NCI-H82 treated with DMSO at 0.1 percent for 48 hours (cell line): ENCODE measurements around the gene LTBP2.
"Not testable (repeated sequence)": the region's sequence is repeated elsewhere in the genome, so short reads cannot be mapped to it uniquely, and the experiment has no call there.

ENCODE experiments used
- DNase-seq: peaks from one replicate; lab custom pipeline; 2025; ENCODE audit not compliant: unreplicated experiment; lab: John Stamatoyannopoulos, UW

Gene LTBP2

GRCh38 chr14:74554742-74555362, 57.2 kb downstream of the LTBP2 start:
- no peak for DNase-seq

GRCh38 chr14:74552623-74553022, 59.4 kb downstream of the LTBP2 start:
- DNase-seq, result no peak

- no peak for DNase-seq
These were observed 60.3 kb downstream of the LTBP2 start for GRCh38 chr14:74551431-74552371.

- DNase-seq, result no peak
These were observed 61.0 kb downstream of the LTBP2 start for GRCh38 chr14:74551001-74551400.

DNA sequence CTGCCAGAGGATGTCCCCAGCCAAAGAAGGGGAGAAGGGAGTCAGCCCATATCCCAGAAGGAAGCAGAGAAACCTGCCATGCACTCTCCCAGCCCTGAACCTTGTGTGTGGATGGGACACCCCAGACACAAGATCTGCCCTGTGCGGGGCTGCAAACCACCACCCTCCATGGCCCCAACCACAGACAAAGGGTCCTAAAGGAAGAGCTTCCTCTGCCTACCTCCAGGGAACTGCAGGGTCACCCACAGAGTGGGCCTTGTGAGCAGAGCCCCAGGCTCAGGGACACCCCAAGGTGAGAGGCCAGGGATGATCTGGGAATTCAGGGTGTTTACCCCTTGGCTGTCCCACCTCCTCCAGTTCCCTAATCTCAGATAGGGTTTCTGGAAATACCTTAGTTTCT, 62.0 kb downstream of the LTBP2 start:
- DNase-seq, result no peak

DNA sequence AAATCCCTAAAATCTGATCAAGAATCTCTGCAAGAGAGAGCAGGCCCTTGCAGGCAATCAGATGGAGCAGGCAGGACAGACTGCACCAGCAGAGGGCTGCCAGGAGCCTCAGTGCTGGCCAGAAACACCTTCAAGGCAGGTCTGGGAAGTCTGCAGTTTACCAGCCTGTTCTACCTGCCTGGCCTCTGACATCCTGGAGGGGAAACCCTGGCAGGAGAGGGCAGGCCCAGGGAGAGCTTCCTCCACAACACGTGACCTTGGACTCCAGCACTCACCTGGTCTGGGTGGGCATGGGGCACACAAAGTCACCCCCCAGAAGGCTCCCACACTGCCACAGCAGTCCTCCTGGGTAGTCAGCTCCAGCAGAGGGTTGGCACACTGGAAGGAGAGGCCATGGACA, 62.4 kb downstream of the LTBP2 start:
- DNase-seq, result no peak

DNA sequence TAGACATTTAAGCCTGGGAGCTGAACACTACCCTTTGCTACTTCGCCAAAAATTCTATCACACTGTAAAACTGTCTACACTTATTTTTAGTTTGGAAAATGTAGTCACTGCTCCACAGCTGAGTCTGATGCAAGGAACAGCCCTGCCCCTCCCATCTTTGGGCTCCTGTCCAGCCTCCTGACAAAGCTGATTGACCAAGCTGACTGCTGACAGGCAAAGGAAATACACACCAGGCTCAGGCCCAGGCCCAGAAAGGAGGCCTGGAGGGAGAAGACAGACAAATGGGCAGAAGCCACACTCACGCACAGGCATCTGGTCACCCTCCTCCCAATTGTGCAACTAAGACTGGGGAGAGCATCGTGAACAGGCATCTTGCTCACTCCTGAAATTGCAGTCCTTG, 63.2 kb downstream of the LTBP2 start:
- no peak for DNase-seq

DNA sequence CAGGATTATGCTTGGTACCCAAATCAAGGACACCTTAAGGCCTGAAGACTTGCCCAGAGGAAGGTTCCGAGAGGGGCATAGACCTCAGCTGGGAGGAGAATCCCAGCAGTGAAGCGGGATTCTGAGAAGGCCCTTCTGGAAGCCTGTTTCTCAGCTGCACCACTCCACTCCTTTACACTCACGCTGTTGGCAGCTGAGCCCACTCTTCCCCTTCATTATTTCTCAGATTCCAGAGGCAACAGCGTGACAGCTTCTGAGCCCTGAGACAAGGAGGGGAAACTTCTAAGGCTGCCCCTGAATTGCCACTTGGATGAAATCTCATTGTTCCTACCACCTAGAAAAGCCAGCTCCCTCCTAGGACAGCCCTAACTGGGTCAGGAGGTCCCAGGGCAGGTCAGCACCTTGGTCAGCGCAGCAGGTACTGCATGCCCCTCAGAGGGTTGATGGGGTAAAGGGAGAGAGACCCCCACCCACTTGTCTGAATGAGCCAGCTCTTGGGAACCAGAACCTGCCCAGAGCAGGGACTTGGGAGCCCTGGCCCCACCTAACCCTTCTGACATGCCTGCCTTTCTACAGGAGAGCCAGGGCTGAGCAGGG, 64.6 kb downstream of the LTBP2 start:
- DNase-seq, result no peak

GRCh38 chr14:74546416-74546815, 65.6 kb downstream of the LTBP2 start:
- DNase-seq, result no peak

- no peak for DNase-seq
These were observed 66.7 kb downstream of the LTBP2 start for GRCh38 chr14:74545386-74545785.

GRCh38 chr14:74543771-74544438, 68.1 kb downstream of the LTBP2 start:
- no peak for DNase-seq

DNA sequence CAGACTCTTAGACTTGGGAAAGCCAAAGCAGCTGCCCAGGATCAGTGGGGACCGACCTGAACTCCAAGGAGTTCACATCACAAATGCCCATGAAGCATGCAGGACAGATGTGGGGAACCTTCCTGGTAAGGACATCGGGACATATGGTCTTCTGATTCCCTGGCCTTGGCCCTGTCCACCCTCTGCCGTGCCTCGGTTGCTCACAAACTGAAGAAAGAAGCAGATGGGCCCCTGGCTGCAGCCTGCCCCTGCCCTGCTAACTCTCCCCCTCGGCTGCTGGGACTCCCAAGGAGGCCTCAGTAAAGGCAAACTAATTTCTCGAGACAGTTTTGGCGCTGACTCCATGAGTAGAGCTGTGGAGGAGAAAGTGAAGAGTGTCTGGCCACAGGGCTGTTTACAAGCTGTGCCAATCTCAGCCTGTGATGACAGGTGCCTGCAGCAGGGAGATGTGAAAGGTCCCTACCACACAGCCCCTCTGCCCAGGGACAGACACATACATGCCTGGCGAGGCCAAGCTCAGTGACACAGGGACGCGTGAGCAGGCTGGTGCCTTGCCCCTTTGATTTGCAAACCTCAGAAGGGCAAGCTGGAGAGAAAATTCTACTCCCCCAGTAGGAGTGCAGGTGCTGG, 69.9 kb downstream of the LTBP2 start:
- no peak for DNase-seq

- no peak for DNase-seq
These were observed 70.8 kb downstream of the LTBP2 start for GRCh38 chr14:74541225-74541624.

DNA sequence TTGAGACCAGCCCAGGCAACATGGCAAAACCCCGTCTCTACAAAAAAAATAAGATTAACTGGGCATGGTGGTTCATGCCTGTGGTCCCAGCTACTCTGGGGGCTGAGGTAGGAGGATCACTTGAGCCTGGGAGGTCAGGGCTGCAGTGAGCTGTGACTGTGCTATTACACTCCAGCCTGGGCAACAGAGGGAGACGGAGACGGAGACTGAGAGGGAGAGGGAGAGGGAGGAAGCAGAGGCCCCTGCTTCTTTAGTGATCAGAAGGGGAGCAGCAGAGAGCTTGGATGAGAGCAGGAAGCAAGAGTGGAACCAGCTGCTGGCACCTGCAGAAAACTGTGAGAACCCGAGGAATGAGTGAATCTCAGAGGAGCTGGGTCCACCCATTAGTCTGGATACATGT, 72.5 kb downstream of the LTBP2 start:
- DNase-seq, result no peak

DNA sequence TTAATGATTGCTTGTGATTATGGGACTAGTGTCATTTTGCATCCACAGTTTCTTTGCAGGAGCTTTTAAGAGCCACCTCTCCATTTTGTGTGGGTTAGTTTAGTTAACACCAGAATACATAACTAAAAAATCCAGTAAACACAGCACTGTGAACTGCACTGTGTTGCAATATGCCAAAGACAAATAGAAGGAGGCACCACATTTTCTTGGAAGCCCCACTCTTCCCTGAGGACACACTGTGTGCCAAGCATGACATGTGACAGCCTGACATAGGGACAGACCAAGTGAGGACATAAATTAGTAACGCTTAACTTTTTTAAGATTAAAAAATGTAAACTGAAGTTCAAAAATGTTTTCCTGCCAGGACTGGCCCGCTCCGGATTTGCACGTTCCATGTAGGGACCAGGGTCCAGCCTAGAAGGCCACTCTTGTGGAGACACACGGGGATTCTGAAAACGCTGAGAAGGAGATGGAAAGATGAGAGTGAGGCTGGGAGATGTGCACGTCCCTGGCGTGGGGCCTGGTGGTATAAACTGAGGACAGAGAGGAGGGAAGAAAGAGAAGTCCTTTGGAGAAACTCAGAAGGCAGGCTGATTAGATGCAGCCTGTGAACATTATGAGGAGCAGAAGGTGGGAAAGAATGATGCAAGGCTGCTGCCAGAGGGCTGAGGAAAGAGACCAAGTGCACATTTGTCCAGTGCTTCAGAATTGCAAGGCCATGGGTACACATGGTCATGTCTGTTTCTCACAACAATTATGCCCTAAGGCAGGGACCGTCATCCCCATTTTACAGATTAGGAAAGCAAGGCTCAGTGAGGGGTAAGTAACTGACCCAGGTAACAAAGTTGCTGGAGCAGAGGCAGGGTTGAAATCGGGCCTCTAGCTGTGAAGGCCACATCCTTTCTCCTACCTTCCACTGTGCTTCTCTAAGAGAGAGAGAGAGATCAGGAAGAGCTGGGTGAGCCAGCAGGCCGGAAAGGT, 73.3 kb downstream of the LTBP2 start:
- no peak for DNase-seq

DNA sequence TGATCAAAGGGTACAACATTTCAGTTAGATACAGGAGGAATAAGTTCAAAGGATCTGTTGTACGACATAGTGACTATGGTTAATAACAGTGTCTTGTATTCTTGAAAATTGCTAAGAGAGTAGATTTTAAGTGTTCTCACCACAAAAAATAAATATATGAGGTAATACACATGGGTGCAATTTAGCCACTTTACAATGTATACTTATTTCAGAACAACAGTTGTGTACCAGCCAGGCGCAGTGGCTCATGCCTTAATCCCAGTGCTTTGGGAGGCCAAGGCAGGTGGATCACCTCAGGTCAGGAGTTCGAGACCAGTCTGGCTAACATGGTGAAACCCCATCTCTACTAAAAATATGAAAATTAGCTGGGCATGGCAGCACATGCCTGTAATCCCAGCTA, 75.7 kb downstream of the LTBP2 start:
- DNase-seq, result not testable (repeated sequence)

- DNase-seq, result no peak
These were observed 76.2 kb downstream of the LTBP2 start for GRCh38 chr14:74535756-74536325.

GRCh38 chr14:74533576-74533975, 78.5 kb downstream of the LTBP2 start:
- DNase-seq, result no peak

GRCh38 chr14:74532246-74532645, 79.8 kb downstream of the LTBP2 start:
- no peak for DNase-seq

DNA sequence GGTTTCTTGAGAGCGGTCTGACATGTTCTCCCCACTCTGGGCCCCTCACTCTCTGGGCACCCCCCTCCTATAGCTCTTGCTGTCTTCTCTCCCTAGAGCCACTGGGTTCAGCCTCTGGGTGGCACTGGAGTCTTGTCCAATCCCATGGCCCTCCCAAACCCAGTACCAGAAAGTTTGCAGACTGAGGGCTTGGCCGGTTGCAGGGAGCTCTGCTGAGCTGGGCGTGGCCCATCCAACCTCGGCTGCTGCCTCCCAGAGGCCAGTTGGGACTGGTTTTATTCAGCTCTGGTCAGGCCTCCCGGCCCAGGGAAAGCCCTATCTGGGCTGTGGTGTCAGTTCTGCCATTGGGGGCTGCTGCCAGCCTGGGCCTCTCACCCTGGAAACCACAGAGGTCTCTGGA, 80.6 kb downstream of the LTBP2 start:
- no peak for DNase-seq
